AG04450 (cell line): ENCODE results near the gene ARTN. TPM values are rescaled to one million over a fixed set of nuclear protein-coding genes. Genes with fewer than 3 reads are reported as not detected.

Experiments used
- CTCF ChIA-PET: fragments of 300-600, 350-600 bp; formaldehyde crosslinking; extraction: SDS; loops from one replicate; lab custom pipeline; 2022; ENCODE audit warnings: antibody characterized with exemption, inconsistent platforms; lab: Charles Lee
- POLR2A ChIA-PET: fragments of 350-600 bp; formaldehyde crosslinking; extraction: SDS; loops from one replicate; lab custom pipeline; 2021; ENCODE audit warnings: antibody characterized with exemption, inconsistent platforms; lab: Yijun Ruan, JAX
- DNase-seq: peaks from one replicate; pipeline ENCODE4 v3.0.0-alpha.2; 2011; ENCODE audit warnings: low read depth, low spot score
- H3K27ac ChIP-seq: one replicate; pipeline ENCODE4 v1.5.1; 2012; ENCODE audit warnings: low read depth, low read length, control low read depth
- H3K27me3 ChIP-seq: one replicate; pipeline ENCODE4 v1.6.0; 2012; ENCODE audit warnings: low read length; ENCODE audit not compliant: control insufficient read depth, insufficient read depth
- H3K4me3 ChIP-seq: 2 replicates; pipeline ENCODE4 v1.5.1; 2011; ENCODE audit warnings: mild to moderate bottlenecking, low read depth, low read length, control low read depth
- H3K9me3 ChIP-seq: 2 replicates; pipeline ENCODE4 v1.5.1; 2012; ENCODE audit warnings: low read length; ENCODE audit not compliant: control insufficient read depth, insufficient read depth
- polyA plus RNA-seq: library from polyadenylated mRNA; depleted of rRNA; stranded (reverse); fragments of >200 nt; gene quantifications from 2 replicates; pipeline ENCODE4 v1.2.3, GENCODE V29; 2011
- TF ChIP-seq, protein P1 (sequence below): IDR thresholded peaks from 2 replicates; pipeline ENCODE4 v1.5.1; 2011; ENCODE audit warnings: low read depth, low read length, control low read depth, inconsistent platforms

ARTN gene
- polyA plus RNA-seq, 1 experiment = not detected

- Histone ChIP-seq H3K9me3 (no peaks in the 10 kb centered on the region), H3K4me3 (no peak overlapping the region), H3K27ac (no peak overlapping the region), H3K27me3 (no peaks in the 10 kb centered on the region)
- TF ChIP-seq, protein P1, sequence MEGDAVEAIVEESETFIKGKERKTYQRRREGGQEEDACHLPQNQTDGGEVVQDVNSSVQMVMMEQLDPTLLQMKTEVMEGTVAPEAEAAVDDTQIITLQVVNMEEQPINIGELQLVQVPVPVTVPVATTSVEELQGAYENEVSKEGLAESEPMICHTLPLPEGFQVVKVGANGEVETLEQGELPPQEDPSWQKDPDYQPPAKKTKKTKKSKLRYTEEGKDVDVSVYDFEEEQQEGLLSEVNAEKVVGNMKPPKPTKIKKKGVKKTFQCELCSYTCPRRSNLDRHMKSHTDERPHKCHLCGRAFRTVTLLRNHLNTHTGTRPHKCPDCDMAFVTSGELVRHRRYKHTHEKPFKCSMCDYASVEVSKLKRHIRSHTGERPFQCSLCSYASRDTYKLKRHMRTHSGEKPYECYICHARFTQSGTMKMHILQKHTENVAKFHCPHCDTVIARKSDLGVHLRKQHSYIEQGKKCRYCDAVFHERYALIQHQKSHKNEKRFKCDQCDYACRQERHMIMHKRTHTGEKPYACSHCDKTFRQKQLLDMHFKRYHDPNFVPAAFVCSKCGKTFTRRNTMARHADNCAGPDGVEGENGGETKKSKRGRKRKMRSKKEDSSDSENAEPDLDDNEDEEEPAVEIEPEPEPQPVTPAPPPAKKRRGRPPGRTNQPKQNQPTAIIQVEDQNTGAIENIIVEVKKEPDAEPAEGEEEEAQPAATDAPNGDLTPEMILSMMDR = no peak
- CTCF ChIA-PET = interaction anchor here (2.1 kb wide), 1 partner anchor 42 kb away, joined by 9 read pairs; no protein-coding TSS in a partner anchor
- DNase-seq = no peak
- POLR2A ChIA-PET = no interaction called here
These were observed 40.6 kb upstream of the ARTN start for GRCh38 chr1:43893006-43893405.

DNA sequence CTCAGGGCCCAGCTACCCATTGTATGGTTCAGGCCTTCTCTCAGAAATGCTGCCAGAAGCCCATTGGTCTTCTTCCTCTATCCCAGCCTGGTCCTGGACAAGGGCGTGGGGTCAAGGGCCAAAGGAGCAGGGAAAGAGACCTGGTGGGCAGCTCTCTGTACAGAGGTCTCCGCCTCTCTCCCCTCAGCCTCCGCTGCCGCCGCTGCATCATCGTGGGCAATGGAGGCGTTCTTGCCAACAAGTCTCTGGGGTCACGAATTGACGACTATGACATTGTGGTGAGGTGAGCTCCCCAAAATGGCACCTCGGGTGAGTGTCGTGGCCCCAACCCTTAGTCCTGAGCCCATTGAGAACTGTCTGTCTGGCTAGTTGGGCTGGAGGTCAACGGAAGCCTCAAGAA, 34.6 kb upstream of the ARTN start:
- POLR2A ChIA-PET = no interaction called here

DNA sequence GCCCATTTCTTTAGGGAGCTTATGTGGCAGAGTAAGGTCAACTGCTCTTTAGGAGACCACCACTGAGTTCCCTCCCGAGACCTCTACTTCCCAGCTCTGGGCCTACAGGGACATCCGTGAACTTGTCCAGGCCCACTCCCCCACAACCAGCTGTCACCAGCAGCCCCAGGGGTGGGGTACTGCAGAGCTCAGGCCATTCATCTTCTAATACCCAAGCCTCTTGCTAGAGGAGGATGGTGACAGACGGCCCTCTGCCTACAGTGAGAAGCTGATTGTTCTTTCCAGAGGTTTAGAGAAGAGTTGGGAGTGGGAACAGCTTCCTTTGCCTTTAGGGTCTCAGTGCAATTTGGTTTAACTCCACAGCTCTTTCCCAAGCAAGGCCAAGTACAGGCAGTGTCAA, 33.2 kb upstream of the ARTN start:
- no peaks in the 10 kb centered on the region for H3K27me3 ChIP-seq
- no peak for DNase-seq
- H3K4me3 ChIP-seq = no peak overlapping the region
- CTCF ChIA-PET = no interaction called here
- POLR2A ChIA-PET = no interaction called here
- no peaks in the 10 kb centered on the region for H3K9me3 ChIP-seq
- TF ChIP-seq, protein P1 = no peak
- H3K27ac ChIP-seq = no peak overlapping the region

More for the DNA sequence above, 34.6 kb upstream of the ARTN start:
- Histone ChIP-seq H3K27ac (no peak overlapping the region), H3K4me3 (no peak overlapping the region), H3K9me3 (no peaks in the 10 kb centered on the region), H3K27me3 (no peaks in the 10 kb centered on the region)
- TF ChIP-seq, protein P1 = no peak
- CTCF ChIA-PET = no interaction called here
- no peak for DNase-seq

GRCh38 chr1:43901196-43901961, 32.2 kb upstream of the ARTN start:
- no peak for DNase-seq
- no peaks in the 10 kb centered on the region for H3K27me3 ChIP-seq
- H3K9me3 ChIP-seq = no peaks in the 10 kb centered on the region
- ChIA-PET CTCF (no interaction called here), POLR2A (no interaction called here)
- H3K4me3 ChIP-seq = no peak overlapping the region
- no peak overlapping the region for H3K27ac ChIP-seq
- TF ChIP-seq, protein P1 = no peak

GRCh38 chr1:43902058-43902831, 31.4 kb upstream of the ARTN start:
- H3K27me3 ChIP-seq = no peaks in the 10 kb centered on the region
- TF ChIP-seq, protein P1 = no peak
- DNase-seq = no peak
- no peaks in the 10 kb centered on the region for H3K9me3 ChIP-seq
- H3K4me3 ChIP-seq = no peak overlapping the region
- H3K27ac ChIP-seq = no peak overlapping the region
- ChIA-PET POLR2A (no interaction called here), CTCF (no interaction called here)
